IMR-90 (cell line): ENCODE results near the gene KCNK3. TPM values are rescaled to one million over a fixed set of nuclear protein-coding genes. Genes with fewer than 3 reads are reported as not detected.

ENCODE experiments used
- ATAC-seq: fragments of 200-7000 bp; cut with Tn5 transposase; 2 replicates; pipeline ENCODE4 v1.9.1; 2020; ENCODE audit warnings: low read depth, mild to moderate bottlenecking, moderate library complexity
- BruUV-seq: library from RNA; stranded (reverse); fragments of 400-500 nt; replicated peaks from 2 replicates; lab custom pipeline; 2021; lab: Mats Ljungman, UMichigan
- CTCF ChIA-PET: fragments of 300-600 bp; formaldehyde crosslinking; extraction: SDS; loops from one replicate; lab custom pipeline; 2021; ENCODE audit warnings: antibody characterized with exemption; lab: Yijun Ruan, JAX
- POLR2A ChIA-PET: fragments of 300-600 bp; sonication (Branson Sonifier 250); formaldehyde crosslinking; loops from one replicate; lab custom pipeline; 2022; ENCODE audit warnings: antibody characterized with exemption; ENCODE audit not compliant: unreplicated experiment; lab: Charles Lee
- DNase-seq: peaks from one replicate; pipeline ENCODE4 v3.0.0; 2013
- H2AFZ ChIP-seq: replicated peaks from 2 replicates; pipeline ENCODE3; 2013; ENCODE audit warnings: low read length, mild to moderate bottlenecking; ENCODE audit not compliant: poor library complexity
- H2AK5ac ChIP-seq: 2 replicates; pipeline ENCODE4 v1.6.1; 2013; ENCODE audit warnings: low read depth, low read length, inconsistent platforms
- H2AK9ac ChIP-seq: replicated peaks from 2 replicates; pipeline ENCODE3; 2013; ENCODE audit warnings: mild to moderate bottlenecking, low read depth, low read length, moderate library complexity; ENCODE audit not compliant: poor library complexity
- H2BK120ac ChIP-seq: 2 replicates; pipeline ENCODE4 v1.6.1; 2013; ENCODE audit warnings: low read depth, low read length, inconsistent platforms
- H2BK15ac ChIP-seq: 3 replicates; pipeline ENCODE4 v1.6.1; 2013; ENCODE audit warnings: low read depth, low read length, inconsistent platforms
- H2BK20ac ChIP-seq: 2 replicates; pipeline ENCODE4 v1.6.1; 2013; ENCODE audit warnings: low read depth, mild to moderate bottlenecking, inconsistent platforms, low read length, moderate library complexity
- H2BK5ac ChIP-seq: 2 replicates; pipeline ENCODE4 v1.6.1; 2013; ENCODE audit warnings: mild to moderate bottlenecking, low read depth, low read length, inconsistent platforms; ENCODE audit not compliant: poor library complexity, severe bottlenecking
- H3K14ac ChIP-seq: replicated peaks from 2 replicates; pipeline ENCODE4 v1.6.1; 2013; ENCODE audit warnings: low read depth, low read length, inconsistent platforms
- H3K18ac ChIP-seq: 2 replicates; pipeline ENCODE4 v1.6.1; 2013; ENCODE audit warnings: low read depth, low read length, control low read depth
- H3K23ac ChIP-seq: 2 replicates; pipeline ENCODE4 v1.6.1; 2013; ENCODE audit warnings: low read depth, low read length, inconsistent platforms
- H3K27ac ChIP-seq: 2 replicates; pipeline ENCODE4 v1.5.1; 2013; ENCODE audit warnings: mild to moderate bottlenecking, control low read depth, low read length; ENCODE audit not compliant: insufficient read depth
- H3K27me3 ChIP-seq: 2 replicates; pipeline ENCODE4 v1.6.1; 2013; ENCODE audit warnings: low read length; ENCODE audit not compliant: control insufficient read depth, insufficient read depth
- H3K36me3 ChIP-seq: 2 replicates; pipeline ENCODE4 v1.6.1; 2013; ENCODE audit warnings: low read length, mixed read lengths; ENCODE audit not compliant: control insufficient read depth, insufficient read depth
- H3K4ac ChIP-seq: 2 replicates; pipeline ENCODE4 v1.6.1; 2013; ENCODE audit warnings: low read depth, low read length, inconsistent platforms
- H3K4me1 ChIP-seq: 2 replicates; pipeline ENCODE4 v1.6.1; 2013; ENCODE audit warnings: low read length, mixed read lengths; ENCODE audit not compliant: control insufficient read depth, insufficient read depth
- H3K4me2 ChIP-seq: 2 replicates; pipeline ENCODE4 v1.6.1; 2013; ENCODE audit warnings: low read depth, mild to moderate bottlenecking, control low read depth, low read length, moderate library complexity
- H3K4me3 ChIP-seq: 2 replicates; pipeline ENCODE4 v1.5.1; 2013; ENCODE audit warnings: low read depth, mild to moderate bottlenecking, control low read depth, low read length, moderate library complexity; ENCODE audit not compliant: insufficient read depth
- H3K56ac ChIP-seq: 2 replicates; pipeline ENCODE4 v1.6.1; 2013; ENCODE audit warnings: low read length, inconsistent platforms; ENCODE audit not compliant: insufficient read depth; ENCODE audit errors: extremely low read depth
- H3K79me1 ChIP-seq, 2 experiments: 2 replicates each; pipeline ENCODE4 v1.6.1; 2013; ENCODE audit warnings: low read length in 2 of 2, inconsistent platforms in 1 of 2, low read depth in 1 of 2
- H3K9ac ChIP-seq: 2 replicates; pipeline ENCODE4 v1.6.1; 2013; ENCODE audit warnings: low read depth, low read length, control low read depth
- H3K9me1 ChIP-seq: 2 replicates; pipeline ENCODE4 v1.6.1; 2013; ENCODE audit warnings: low read length, inconsistent platforms; ENCODE audit not compliant: insufficient read depth
- H3K9me3 ChIP-seq: 2 replicates; pipeline ENCODE4 v1.6.1; 2013; ENCODE audit warnings: low read length; ENCODE audit not compliant: control insufficient read depth, insufficient read depth
- H4K20me1 ChIP-seq: 2 replicates; pipeline ENCODE4 v1.6.1; 2013; ENCODE audit warnings: low read length, inconsistent platforms; ENCODE audit not compliant: insufficient read depth
- H4K5ac ChIP-seq: 2 replicates; pipeline ENCODE4 v1.6.1; 2013; ENCODE audit warnings: mild to moderate bottlenecking, low read depth, low read length, control low read depth
- H4K8ac ChIP-seq, 2 experiments: 2 replicates each; pipeline ENCODE4 v1.6.1; 2013; ENCODE audit warnings: low read depth in 2 of 2, low read length in 2 of 2, control low read depth in 1 of 2, inconsistent platforms in 1 of 2
- H4K91ac ChIP-seq: 2 replicates; pipeline ENCODE4 v1.6.1; 2013; ENCODE audit warnings: low read depth, low read length, inconsistent platforms; ENCODE audit not compliant: insufficient read depth
- BHLHE40 ChIP-seq: fragments of 150-350 bp; IDR thresholded peaks from 2 replicates; pipeline ENCODE4 v1.6.1; 2016; ENCODE audit warnings: mild to moderate bottlenecking, low read depth, low read length
- CEBPB ChIP-seq: IDR thresholded peaks from 2 replicates; pipeline ENCODE4 v1.6.1; 2012; ENCODE audit warnings: low read depth, low read length, improper control_type of control experiment
- CHD1 ChIP-seq: IDR thresholded peaks from 2 replicates; pipeline ENCODE4 v1.6.1; 2012; ENCODE audit warnings: low read depth, low read length, improper control_type of control experiment
- CTCF ChIP-seq: conservative IDR thresholded peaks from 2 replicates; pipeline ENCODE4 v1.5.1; 2012; ENCODE audit warnings: mild to moderate bottlenecking, low read depth, low read length, improper control_type of control experiment
- ELK1 ChIP-seq: fragments of 150-350 bp; IDR thresholded peaks from 2 replicates; pipeline ENCODE4 v1.6.1; 2016; ENCODE audit warnings: low read depth, mild to moderate bottlenecking, low read length, moderate library complexity, borderline replicate concordance
- FOS ChIP-seq: fragments of 150-350 bp; IDR thresholded peaks from 2 replicates; pipeline ENCODE4 v1.6.1; 2016; ENCODE audit warnings: low read depth, low read length
- MAFK ChIP-seq: IDR thresholded peaks from 2 replicates; pipeline ENCODE4 v1.6.1; 2012; ENCODE audit warnings: low read depth, low read length, improper control_type of control experiment
- MAZ ChIP-seq: IDR thresholded peaks from 2 replicates; pipeline ENCODE4 v1.6.1; 2012; ENCODE audit warnings: low read depth, mild to moderate bottlenecking, low read length, improper control_type of control experiment, moderate library complexity, borderline replicate concordance
- MXI1 ChIP-seq: IDR thresholded peaks from 2 replicates; pipeline ENCODE4 v1.6.1; 2012; ENCODE audit warnings: low read depth, mild to moderate bottlenecking, low read length, moderate library complexity, borderline replicate concordance
- NFE2L2 ChIP-seq: fragments of 150-350 bp; IDR thresholded peaks from 2 replicates; pipeline ENCODE4 v1.6.1; 2016; ENCODE audit warnings: low read depth, mild to moderate bottlenecking, low read length
- POLR2A ChIP-seq: IDR thresholded peaks from 2 replicates; pipeline ENCODE4 v1.6.1; 2012; ENCODE audit warnings: mild to moderate bottlenecking, low read depth, low read length
- RAD21 ChIP-seq: IDR thresholded peaks from 2 replicates; pipeline ENCODE4 v1.6.1; 2012; ENCODE audit warnings: low read length, improper control_type of control experiment
- RCOR1 ChIP-seq: IDR thresholded peaks from 2 replicates; pipeline ENCODE4 v1.6.1; 2012; ENCODE audit warnings: mild to moderate bottlenecking, low read length, improper control_type of control experiment; ENCODE audit not compliant: insufficient replicate concordance
- RFX5 ChIP-seq: IDR thresholded peaks from 2 replicates; pipeline ENCODE4 v1.8.0; 2012; ENCODE audit warnings: low read depth, mild to moderate bottlenecking, low read length, moderate library complexity
- SMC3 ChIP-seq: fragments of 150-350 bp; IDR thresholded peaks from 2 replicates; pipeline ENCODE4 v1.6.1; 2016; ENCODE audit warnings: low read depth, mild to moderate bottlenecking, antibody characterized with exemption, low read length, moderate library complexity
- USF2 ChIP-seq: fragments of 150-350 bp; IDR thresholded peaks from 2 replicates; pipeline ENCODE4 v1.6.1; 2017; ENCODE audit warnings: mild to moderate bottlenecking, antibody characterized with exemption, low read length, low read depth
- WGBS, 2 experiments: methylation state at CpG; one replicate each; pipeline versions ENCODE4 v1.1.5 to v1.1.7; 2013; ENCODE audit warnings: missing lambda C conversion rate in 2 of 2; ENCODE audit not compliant: insufficient read length in 1 of 2; ENCODE audit errors: extremely low coverage in 2 of 2; 5-methylcytosine and 5-hydroxymethylcytosine counted together
- dilution Hi-C: fragments of 300-500 bp; cut with HindIII; formaldehyde crosslinking; loops from one replicate; pipeline ENCODE4 v1.14.3; 2018; ENCODE audit warnings: low sequenced_read_pairs; ENCODE audit not compliant: unreplicated experiment
- in situ Hi-C: fragments of 300-500 bp; cut with MboI; formaldehyde crosslinking; loops from 3 replicates; pipeline ENCODE4 v1.14.3; 2019; ENCODE audit warnings: low sequenced_read_pairs, inconsistent platforms, mixed read lengths
- intact Hi-C: fragments of 100-400 bp; cut with micrococcal nuclease; formaldehyde crosslinking; loops from 2 replicates; pipeline ENCODE4 v1.10.0; 2022
- polyA plus RNA-seq, 3 experiments: library from polyadenylated mRNA; depleted of rRNA; stranded (reverse); fragments of >200 nt; gene quantifications; 2 replicates each; pipeline ENCODE4 v1.2.3, GENCODE V29; 2012; ENCODE audit warnings: low replicate concordance in 1 of 3
- total RNA-seq: library from RNA; depleted of rRNA; stranded (reverse); fragments of >200 nt; gene quantifications from 2 replicates; pipeline ENCODE4 v1.2.3, GENCODE V29; 2012

KCNK3 gene
- total and polyA plus RNA-seq, 2 of the 4 experiments (the other 2 are of a cell fraction), result under 0.01 to 0.03 TPM

GRCh38 chr2:26717362-26717761 lies 24.8 kb downstream of the KCNK3 start:
- peaks cover 8% of the 10 kb centered on the region for H3K27me3 ChIP-seq
- ChIA-PET CTCF (no interaction called here), POLR2A (no interaction called here)
- DNase-seq (no peak), ATAC-seq (no peak)
- no peak overlapping the region for H3K4ac ChIP-seq
- H2BK15ac ChIP-seq, result no peak overlapping the region
- TF ChIP-seq RAD21 (no peak), ELK1 (no peak), CHD1 (no peak), NFE2L2 (no peak), FOS (no peak), MAFK (no peak), POLR2A (no peak), USF2 (no peak), MAZ (no peak), RFX5 (no peak), CEBPB (no peak), BHLHE40 (no peak), MXI1 (no peak), RCOR1 (no peak), SMC3 (no peak), CTCF (no peak)
- WGBS, 2 experiments, result no CpG with 5 or more reads among the region's 5 CpGs
- no peaks in the 10 kb centered on the region for H3K36me3 ChIP-seq
- intact Hi-C loops (loop anchor here (5.0 kb wide), 1 partner anchor 235 kb away; no protein-coding TSS in a partner anchor), dilution Hi-C loops (no loop called here), in situ Hi-C loops (no loop called here)
- no peak overlapping the region for H4K8ac ChIP-seq
- no peak overlapping the region for H2AFZ ChIP-seq
- no peak overlapping the region for H2BK120ac ChIP-seq
- H4K5ac ChIP-seq, result no peak overlapping the region
- no peak overlapping the region for H3K27ac ChIP-seq
- no peak overlapping the region for H3K9ac ChIP-seq
- H3K18ac ChIP-seq, result no peak overlapping the region
- peaks cover 5% of the 10 kb centered on the region for H3K4me1 ChIP-seq
- no peak overlapping the region for H2BK20ac ChIP-seq
- H4K91ac ChIP-seq, result no peak overlapping the region
- H2BK5ac ChIP-seq, result no peak overlapping the region
- no peaks in the 10 kb centered on the region for H3K9me3 ChIP-seq
- H2AK5ac ChIP-seq, result no peak overlapping the region
- no TSS peak for BruUV-seq
- no peak overlapping the region for H3K23ac ChIP-seq
- no peak overlapping the region for H2AK9ac ChIP-seq
- no peak overlapping the region for H3K56ac ChIP-seq
- no peak overlapping the region for H3K4me2 ChIP-seq
- no peak overlapping the region for H3K4me3 ChIP-seq
- no peaks in the 10 kb centered on the region for H3K9me1 ChIP-seq
- no peak overlapping the region for H3K14ac ChIP-seq
- H3K79me1 ChIP-seq, result no peaks in the 10 kb centered on the region
- no peaks in the 10 kb centered on the region for H4K20me1 ChIP-seq
